ENCODE results near the gene HDLBP.

GRCh38 chr2:241354668-241355658 is 39.5 kb upstream of the HDLBP start:
- TF ChIP-seq POLR2A (IDR thresholded peaks at IDR 0.05): no peak
- TF ChIP-seq, protein P1, sequence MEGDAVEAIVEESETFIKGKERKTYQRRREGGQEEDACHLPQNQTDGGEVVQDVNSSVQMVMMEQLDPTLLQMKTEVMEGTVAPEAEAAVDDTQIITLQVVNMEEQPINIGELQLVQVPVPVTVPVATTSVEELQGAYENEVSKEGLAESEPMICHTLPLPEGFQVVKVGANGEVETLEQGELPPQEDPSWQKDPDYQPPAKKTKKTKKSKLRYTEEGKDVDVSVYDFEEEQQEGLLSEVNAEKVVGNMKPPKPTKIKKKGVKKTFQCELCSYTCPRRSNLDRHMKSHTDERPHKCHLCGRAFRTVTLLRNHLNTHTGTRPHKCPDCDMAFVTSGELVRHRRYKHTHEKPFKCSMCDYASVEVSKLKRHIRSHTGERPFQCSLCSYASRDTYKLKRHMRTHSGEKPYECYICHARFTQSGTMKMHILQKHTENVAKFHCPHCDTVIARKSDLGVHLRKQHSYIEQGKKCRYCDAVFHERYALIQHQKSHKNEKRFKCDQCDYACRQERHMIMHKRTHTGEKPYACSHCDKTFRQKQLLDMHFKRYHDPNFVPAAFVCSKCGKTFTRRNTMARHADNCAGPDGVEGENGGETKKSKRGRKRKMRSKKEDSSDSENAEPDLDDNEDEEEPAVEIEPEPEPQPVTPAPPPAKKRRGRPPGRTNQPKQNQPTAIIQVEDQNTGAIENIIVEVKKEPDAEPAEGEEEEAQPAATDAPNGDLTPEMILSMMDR (IDR thresholded peaks at IDR 0.05): no peak
